ENCODE measurements around the gene CAMK2B. TPM values are rescaled to one million over a fixed set of nuclear protein-coding genes. Genes with fewer than 3 reads are reported as not detected.

The CAMK2B gene
- total RNA-seq, 4 donors from 2014 or later = 35.3 to 64.8 (median 46.0) TPM

- Histone ChIP-seq H3K4me1 (peaks cover 20 to 36% of the 10 kb centered on the region in 2 donors), H3K36me3 (no peaks in the 10 kb centered on the region), H3K4me3 (no peak overlapping the region), H3K27ac (peak overlapping the region; percentile 1 to 83 (median 41)), H3K27me3 (no peaks in the 10 kb centered on the region), H3K9me3 (no peaks in the 10 kb centered on the region)
- in situ Hi-C loops (cut with MboI; ENCODE audit: low sequenced_read_pairs in 4 of 4) = no loop called here
- DNase-seq (no peak), ATAC-seq (peak; percentile 26 to 40)
- intact Hi-C loops (cut with DNase I; ENCODE audit: low total_unique reads) = loop anchor here (1.0 kb wide), 1 partner anchor 66 kb away; no protein-coding TSS in a partner anchor
- no peak for TF ChIP-seq POLR2A (IDR thresholded peaks at IDR 0.05)
- no peak for TF ChIP-seq CTCF (IDR thresholded peaks at IDR 0.05 in 4 of 5, conservative IDR thresholded peaks at IDR 0.05 in 1 of 5)
Observed at GRCh38 chr7:44307301-44307900, 18.0 kb downstream of the CAMK2B start.

DNA sequence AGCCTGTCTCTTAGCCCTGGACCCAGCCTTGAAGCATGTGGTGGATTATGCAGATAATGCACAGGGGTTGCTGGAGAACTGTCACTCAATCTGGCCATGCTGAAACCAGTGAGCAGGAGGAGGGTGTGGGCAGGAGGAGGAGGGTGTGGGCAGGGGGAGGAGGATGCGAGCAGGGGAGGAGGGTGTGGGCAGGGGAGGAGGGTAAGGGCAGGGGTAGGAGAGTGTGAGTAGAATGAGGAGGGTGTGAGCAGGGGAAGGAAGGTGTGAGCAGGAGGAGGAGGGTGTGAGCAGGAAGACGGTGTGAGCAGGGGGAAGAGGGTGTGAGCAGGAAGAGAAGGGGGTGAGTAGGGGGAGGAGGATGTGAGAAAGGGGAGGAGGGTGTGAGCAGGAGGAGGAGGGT is 18.8 kb downstream of the CAMK2B start:
- Histone ChIP-seq H3K27me3 (no peaks in the 10 kb centered on the region), H3K4me3 (no peak overlapping the region), H3K4me1 (peaks cover 16 to 28% of the 10 kb centered on the region in 2 donors), H3K9me3 (no peaks in the 10 kb centered on the region), H3K27ac (no peak overlapping the region), H3K36me3 (no peaks in the 10 kb centered on the region)
- ATAC-seq (no peak), DNase-seq (no peak)
- in situ Hi-C loops (cut with MboI; ENCODE audit: low sequenced_read_pairs in 4 of 4) = no loop called here
- intact Hi-C loops (cut with DNase I; ENCODE audit: low total_unique reads) = loop anchor here (1.0 kb wide), 1 partner anchor 65 kb away; no protein-coding TSS in a partner anchor
- no peak for TF ChIP-seq CTCF (IDR thresholded peaks at IDR 0.05 in 4 of 5, conservative IDR thresholded peaks at IDR 0.05 in 1 of 5)
- TF ChIP-seq POLR2A (IDR thresholded peaks at IDR 0.05) = no peak

DNA sequence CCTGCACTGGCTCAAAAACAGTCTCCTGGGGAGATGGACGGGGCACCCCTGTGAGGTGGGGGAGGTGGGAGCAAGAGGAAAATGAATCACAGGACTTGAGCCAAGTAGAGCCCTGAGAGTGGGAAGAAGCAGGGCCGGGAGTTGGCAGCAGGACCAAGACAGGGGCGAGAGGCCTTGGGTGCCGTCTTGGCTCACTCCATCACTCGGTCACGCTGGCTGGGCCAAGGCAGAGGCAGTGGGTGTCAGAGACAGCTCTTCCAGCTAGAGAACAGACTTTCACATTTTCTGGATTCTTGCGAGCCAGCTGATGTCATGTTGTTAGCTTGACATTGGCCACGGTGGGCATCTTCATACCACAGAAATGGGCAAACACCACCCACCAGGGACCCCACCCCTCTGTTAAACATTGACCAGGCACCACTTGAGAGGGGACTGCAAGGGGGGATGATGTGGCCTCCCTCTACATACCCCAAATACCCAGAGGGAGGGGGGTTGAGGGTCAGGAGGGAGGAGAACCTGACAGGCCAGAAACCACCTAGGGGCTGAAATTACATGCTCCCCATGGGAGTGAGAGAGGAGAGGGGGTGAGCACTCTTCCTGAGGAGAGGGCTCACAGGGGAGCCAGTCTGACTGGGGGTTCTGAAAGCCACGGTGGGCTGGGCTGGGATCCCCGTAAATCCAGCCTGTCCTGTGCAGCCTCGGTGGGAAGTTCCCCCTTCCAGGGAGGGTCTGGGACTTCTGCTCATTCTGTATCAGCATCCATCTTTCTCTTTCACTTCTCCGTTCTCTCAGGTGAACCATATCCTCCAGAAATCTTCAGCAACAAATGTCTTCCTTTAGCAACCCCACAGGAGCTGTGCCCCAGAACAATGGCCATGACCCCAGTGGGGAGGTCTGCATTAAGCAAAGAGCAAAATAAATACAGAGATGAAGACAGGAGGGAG is 19.6 kb downstream of the CAMK2B start:
- Histone ChIP-seq H3K4me1 (peaks cover 16 to 28% of the 10 kb centered on the region in 2 donors), H3K27ac (peak overlapping the region in 2 of 4 donors; percentile 12 to 30), H3K9me3 (no peaks in the 10 kb centered on the region), H3K4me3 (no peak overlapping the region), H3K27me3 (no peaks in the 10 kb centered on the region), H3K36me3 (no peaks in the 10 kb centered on the region)
- intact Hi-C loops (cut with DNase I; ENCODE audit: low total_unique reads) = no loop called here
- DNase-seq = no peak
- ATAC-seq = no peak
- in situ Hi-C loops (cut with MboI; ENCODE audit: low sequenced_read_pairs in 4 of 4) = no loop called here
- TF ChIP-seq CTCF (IDR thresholded peaks at IDR 0.05 in 4 of 5, conservative IDR thresholded peaks at IDR 0.05 in 1 of 5) = no peak
- no peak for TF ChIP-seq POLR2A (IDR thresholded peaks at IDR 0.05)

GRCh38 chr7:44294325-44295069 is 30.9 kb downstream of the CAMK2B start:
- Histone ChIP-seq H3K4me1 (peaks cover 38 to 43% of the 10 kb centered on the region in 2 donors), H3K9me3 (no peaks in the 10 kb centered on the region), H3K27ac (peak overlapping the region in 2 of 4 donors; percentile 6 to 30), H3K4me3 (no peak overlapping the region), H3K27me3 (no peaks in the 10 kb centered on the region), H3K36me3 (no peaks in the 10 kb centered on the region)
- TF ChIP-seq POLR2A (IDR thresholded peaks at IDR 0.05) (no peak), CTCF (IDR thresholded peaks at IDR 0.05 in 4 of 5, conservative IDR thresholded peaks at IDR 0.05 in 1 of 5) (no peak)
- intact Hi-C loops (cut with DNase I; ENCODE audit: low total_unique reads) = no loop called here
- ATAC-seq (peak in 1 of 2 donors; percentile 30), DNase-seq (no peak)
- in situ Hi-C loops (cut with MboI; ENCODE audit: low sequenced_read_pairs in 4 of 4) = no loop called here

Measured in gastrocnemius medialis (tissue), 4 donors.